Spleen (tissue), 11 donors: ENCODE measurements around the gene RDH8. TPM values are rescaled to one million over a fixed set of nuclear protein-coding genes. Genes with fewer than 3 reads are reported as not detected.
A peak's percentile ranks its signal among the peaks of the same experiment; 100 is the strongest.

ENCODE experiments used
- DNase-seq: peaks from one replicate; pipeline ENCODE4 v3.0.0-alpha.2; 2020
- H3K27ac ChIP-seq, 8 donors: fragments of 200-600 bp; sonication (generic) in 7 of 8; 1 replicate in 4 of 8; 2 replicates in 4 of 8; pipeline versions ENCODE4 v1.5.0 to v1.8.0; 2016 to 2021; ENCODE audit warnings: inconsistent platforms in 4 of 8, mild to moderate bottlenecking in 4 of 8, moderate library complexity in 1 of 8
- H3K27me3 ChIP-seq, 7 donors: fragments of 200-600 bp; sonication (generic) in 6 of 7; replicated peaks in 1 of 7; 1 replicate in 4 of 7; 2 replicates in 3 of 7; pipeline versions ENCODE4 v1.5.0 to v1.8.0; 2016 to 2021; ENCODE audit warnings: inconsistent platforms in 3 of 7, mild to moderate bottlenecking in 1 of 7
- H3K36me3 ChIP-seq, 6 donors: fragments of 200-600 bp; sonication (generic) in 5 of 6; 1 replicate in 4 of 6; 2 replicates in 2 of 6; pipeline versions ENCODE4 v1.5.0 to v1.8.0; 2016 to 2021; ENCODE audit warnings: inconsistent platforms in 2 of 6
- H3K4me1 ChIP-seq, 6 donors: fragments of 200-600 bp; sonication (generic) in 5 of 6; 1 replicate in 3 of 6; 2 replicates in 3 of 6; pipeline versions ENCODE4 v1.5.0 to v1.8.0; 2016 to 2021; ENCODE audit warnings: inconsistent platforms in 3 of 6
- H3K4me3 ChIP-seq, 8 donors: fragments of 200-600 bp; sonication (generic) in 7 of 8; 1 replicate in 4 of 8; 2 replicates in 4 of 8; pipeline versions ENCODE4 v1.5.0 to v1.8.0; 2016 to 2021; ENCODE audit warnings: inconsistent platforms in 4 of 8, mild to moderate bottlenecking in 4 of 8, moderate library complexity in 2 of 8
- H3K9me3 ChIP-seq, 8 donors: fragments of 200-600 bp; sonication (generic) in 7 of 8; 1 replicate in 4 of 8; 2 replicates in 4 of 8; pipeline versions ENCODE4 v1.5.0 to v1.8.0; 2016 to 2021; ENCODE audit warnings: inconsistent platforms in 4 of 8
- POLR2A ChIP-seq, 3 donors: fragments of 450-650 bp; IDR thresholded peaks; one replicate each; pipeline ENCODE4 v1.5.1; 2017; ENCODE audit warnings: antibody characterized with exemption in 3 of 3, mild to moderate bottlenecking in 1 of 3
- POLR2AphosphoS5 ChIP-seq, 3 donors: sonication (generic); formaldehyde crosslinking; IDR thresholded peaks; one replicate each; pipeline ENCODE4 v1.5.1; 2017; ENCODE audit warnings: antibody characterized with exemption in 3 of 3
- WGBS, 5 donors: extraction: QIAGEN DNeasy Blood & Tissue Kit in 3 of 5; methylation state at CpG; one replicate each; pipeline versions ENCODE4 v1.1.5 to v1.1.7; 2013 to 2018; 5-methylcytosine and 5-hydroxymethylcytosine counted together
- intact Hi-C: fragments of 100-400 bp; cut with DNase I; formaldehyde crosslinking; loops from one replicate; pipeline ENCODE4 v1.15.0; 2023; ENCODE audit warnings: low total_unique reads
- polyA plus RNA-seq, 3 donors: library from polyadenylated mRNA; stranded (reverse); fragments of 200-250 nt; gene quantifications; one replicate each; pipeline ENCODE4 v1.2.1, GENCODE V29; 2013
- total RNA-seq, 7 donors: library from RNA; depleted of rRNA in 3 of 7; stranded (reverse); fragments of >200 nt in 3 of 7; fragmentation: NEBNext Ultra II Directional in 4 of 7; extraction: Animal tissue kit (Norgen Biotek cat#: 25700) in 4 of 7; gene quantifications; one replicate each; pipeline versions ENCODE4 v1.1.0 to v1.2.1, GENCODE V29; 2016 to 2021
- TF ChIP-seq, protein P1 (sequence below), 11 experiments: fragments of 200-600 bp in 7 of 11; fragments of 450-650 bp in 4 of 11; sonication (generic) in 4 of 11; IDR thresholded peaks in 8 of 11; conservative IDR thresholded peaks in 3 of 11; 1 replicate in 7 of 11; 2 replicates in 4 of 11; pipeline versions ENCODE4 v1.4.0 to v1.8.0; 2016 to 2021; ENCODE audit warnings: antibody characterized with exemption in 11 of 11, inconsistent platforms in 4 of 11, mild to moderate bottlenecking in 1 of 11
- donor health status: healthy with polysubstance abuse.
- donor health status: DM: no; HTN: no; CAD: no; lungs with moderate emphysema.
- donor health status: DM: no; HTN: no; CAD: no.
- donor health status: Bipolar disorder and iron deficiency.
- donor health status: healthy.
- donor health status: DM: no; HTN: no; CAD: no.
- donor health status: DM: yes; HTN: yes; CAD: no.

The RDH8 gene
- total and polyA plus RNA-seq, 10 donors = not detected

DNA sequence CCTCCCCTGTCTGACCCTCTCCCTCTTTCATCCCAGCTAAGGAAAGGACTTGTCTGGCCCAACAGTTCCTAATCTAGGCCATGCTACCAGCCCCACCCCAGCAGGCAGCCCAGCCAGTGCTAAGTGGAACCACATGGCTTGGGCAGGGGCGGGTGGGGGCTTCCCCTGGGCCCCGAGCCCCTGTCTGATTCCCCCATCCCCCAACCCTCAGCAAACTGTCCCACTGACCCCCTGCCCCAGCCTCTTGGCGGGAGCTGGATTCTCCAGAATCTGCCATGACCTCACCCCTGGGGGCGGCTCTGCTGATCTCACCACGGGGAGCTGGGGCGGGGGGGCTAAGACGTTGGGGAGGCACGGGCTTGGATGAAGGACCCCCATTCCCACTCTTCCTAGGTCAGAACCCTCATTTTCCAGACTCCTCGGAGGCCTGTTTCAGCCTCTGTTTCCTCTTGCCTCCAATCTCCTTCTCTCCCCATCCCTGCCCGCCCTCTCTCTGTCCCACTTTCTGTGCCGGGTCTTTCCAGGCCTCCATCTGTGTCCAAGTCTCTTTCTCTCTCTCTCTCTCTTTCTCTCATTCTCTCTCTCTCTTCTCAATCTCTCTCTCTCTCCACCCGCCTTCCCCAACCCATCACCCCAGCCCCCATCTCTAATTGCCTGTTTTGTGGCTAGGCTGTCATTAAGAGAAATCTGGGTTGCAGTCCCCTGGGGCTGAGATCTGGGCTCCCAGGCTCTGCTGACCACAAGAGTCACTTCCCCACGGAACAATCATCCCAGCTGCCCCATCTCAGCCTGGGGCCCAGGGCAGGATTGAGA is 5.7 kb upstream of the RDH8 start:
- Histone ChIP-seq H3K4me3 (no peak overlapping the region), H3K27me3 (peaks cover 0 to 99% (median 31%) of the 10 kb centered on the region in 7 donors), H3K4me1 (peaks cover 0 to 29% (median 9%) of the 10 kb centered on the region in 6 donors), H3K9me3 (no peaks in the 10 kb centered on the region), H3K27ac (no peak overlapping the region), H3K36me3 (no peaks in the 10 kb centered on the region)
- no peak for TF ChIP-seq POLR2A (IDR thresholded peaks at IDR 0.05)
- TF ChIP-seq, protein P1, sequence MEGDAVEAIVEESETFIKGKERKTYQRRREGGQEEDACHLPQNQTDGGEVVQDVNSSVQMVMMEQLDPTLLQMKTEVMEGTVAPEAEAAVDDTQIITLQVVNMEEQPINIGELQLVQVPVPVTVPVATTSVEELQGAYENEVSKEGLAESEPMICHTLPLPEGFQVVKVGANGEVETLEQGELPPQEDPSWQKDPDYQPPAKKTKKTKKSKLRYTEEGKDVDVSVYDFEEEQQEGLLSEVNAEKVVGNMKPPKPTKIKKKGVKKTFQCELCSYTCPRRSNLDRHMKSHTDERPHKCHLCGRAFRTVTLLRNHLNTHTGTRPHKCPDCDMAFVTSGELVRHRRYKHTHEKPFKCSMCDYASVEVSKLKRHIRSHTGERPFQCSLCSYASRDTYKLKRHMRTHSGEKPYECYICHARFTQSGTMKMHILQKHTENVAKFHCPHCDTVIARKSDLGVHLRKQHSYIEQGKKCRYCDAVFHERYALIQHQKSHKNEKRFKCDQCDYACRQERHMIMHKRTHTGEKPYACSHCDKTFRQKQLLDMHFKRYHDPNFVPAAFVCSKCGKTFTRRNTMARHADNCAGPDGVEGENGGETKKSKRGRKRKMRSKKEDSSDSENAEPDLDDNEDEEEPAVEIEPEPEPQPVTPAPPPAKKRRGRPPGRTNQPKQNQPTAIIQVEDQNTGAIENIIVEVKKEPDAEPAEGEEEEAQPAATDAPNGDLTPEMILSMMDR (IDR thresholded peaks at IDR 0.05 in 8 of 11, conservative IDR thresholded peaks at IDR 0.05 in 3 of 11) = no peak
- no peak for TF ChIP-seq POLR2AphosphoS5 (IDR thresholded peaks at IDR 0.05)
- intact Hi-C loops = no loop called here
- DNase-seq = no peak
- WGBS, 5 donors = 27 to 52% (median 43%) methylated on average over 12 to 13 of the region's 13 CpGs

DNA sequence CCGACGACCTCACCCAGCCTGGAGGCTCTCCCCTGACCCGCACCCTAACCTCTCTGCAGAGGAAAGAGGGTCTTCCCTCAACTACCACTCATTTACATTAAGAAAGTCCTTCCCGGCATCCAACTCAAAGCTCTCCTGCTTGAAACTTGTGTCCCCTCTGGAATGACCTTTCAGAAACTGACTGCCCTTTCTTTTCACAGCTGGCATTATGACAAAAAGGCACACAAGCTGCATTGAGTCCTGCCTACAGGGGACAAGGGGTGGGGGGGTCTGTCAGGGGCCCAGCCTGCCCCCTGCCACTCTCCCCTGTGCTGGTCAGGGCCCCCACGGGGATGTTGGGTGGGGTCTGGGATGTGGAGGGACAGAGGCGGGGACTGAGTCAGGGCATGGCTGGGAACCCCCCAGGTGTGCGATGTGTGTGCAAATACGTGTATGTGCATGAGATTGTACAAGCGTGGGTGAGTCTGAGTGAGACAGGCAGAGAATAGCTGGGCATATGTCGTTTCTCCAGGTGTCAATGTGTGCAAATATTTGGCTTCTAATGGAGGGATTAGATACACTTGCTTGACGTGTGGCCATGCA is 5.0 kb upstream of the RDH8 start:
- WGBS, 5 donors = 45 to 57% (median 49%) methylated on average over 8 to 11 of the region's 11 CpGs
- Histone ChIP-seq H3K4me1 (peaks cover 0 to 29% (median 9%) of the 10 kb centered on the region in 6 donors), H3K27me3 (peaks cover 0 to 99% (median 31%) of the 10 kb centered on the region in 7 donors), H3K27ac (no peak overlapping the region), H3K4me3 (no peak overlapping the region), H3K36me3 (no peaks in the 10 kb centered on the region), H3K9me3 (no peaks in the 10 kb centered on the region)
- intact Hi-C loops = no loop called here
- TF ChIP-seq POLR2A (IDR thresholded peaks at IDR 0.05) (no peak), POLR2AphosphoS5 (IDR thresholded peaks at IDR 0.05) (no peak)
- TF ChIP-seq, protein P1 (IDR thresholded peaks at IDR 0.05 in 8 of 11, conservative IDR thresholded peaks at IDR 0.05 in 3 of 11) = no peak
- no peak for DNase-seq

DNA sequence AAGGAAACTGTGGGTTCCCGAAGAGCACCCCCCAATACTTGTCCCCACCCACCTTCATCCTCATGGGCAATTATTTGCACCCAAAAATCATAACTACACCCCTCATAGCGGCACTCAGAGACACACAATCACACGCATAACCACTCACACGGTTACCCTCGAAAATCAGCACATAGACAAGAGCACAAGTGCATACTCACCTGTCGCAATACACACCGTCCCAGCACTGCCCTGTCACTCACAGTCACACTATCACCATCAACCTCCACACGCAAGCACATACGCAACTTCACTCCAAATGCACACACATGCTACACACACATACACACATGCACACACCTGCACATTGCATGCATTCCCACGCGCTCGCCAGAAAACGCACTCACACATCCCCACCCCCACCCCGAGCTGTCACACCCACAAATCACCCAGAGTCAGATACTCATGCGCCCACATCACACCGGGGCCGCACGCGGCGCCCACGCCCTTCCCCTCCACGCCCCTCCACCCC is 3.5 kb upstream of the RDH8 start:
- Histone ChIP-seq H3K36me3 (no peaks in the 10 kb centered on the region), H3K27me3 (peaks cover 0 to 100% (median 31%) of the 10 kb centered on the region in 7 donors), H3K27ac (no peak overlapping the region), H3K9me3 (no peaks in the 10 kb centered on the region), H3K4me1 (peaks cover 0 to 29% (median 9%) of the 10 kb centered on the region in 6 donors), H3K4me3 (peak overlapping the region in 6 of 8 donors; percentile 15 to 48 (median 21))
- intact Hi-C loops = no loop called here
- TF ChIP-seq, protein P1 (IDR thresholded peaks at IDR 0.05 in 8 of 11, conservative IDR thresholded peaks at IDR 0.05 in 3 of 11) = no peak
- no peak for TF ChIP-seq POLR2A (IDR thresholded peaks at IDR 0.05)
- no peak for TF ChIP-seq POLR2AphosphoS5 (IDR thresholded peaks at IDR 0.05)
- WGBS, 5 donors = 10 to 20% (median 15%) methylated on average over 21 to 22 of the region's 22 CpGs
- no peak for DNase-seq

DNA sequence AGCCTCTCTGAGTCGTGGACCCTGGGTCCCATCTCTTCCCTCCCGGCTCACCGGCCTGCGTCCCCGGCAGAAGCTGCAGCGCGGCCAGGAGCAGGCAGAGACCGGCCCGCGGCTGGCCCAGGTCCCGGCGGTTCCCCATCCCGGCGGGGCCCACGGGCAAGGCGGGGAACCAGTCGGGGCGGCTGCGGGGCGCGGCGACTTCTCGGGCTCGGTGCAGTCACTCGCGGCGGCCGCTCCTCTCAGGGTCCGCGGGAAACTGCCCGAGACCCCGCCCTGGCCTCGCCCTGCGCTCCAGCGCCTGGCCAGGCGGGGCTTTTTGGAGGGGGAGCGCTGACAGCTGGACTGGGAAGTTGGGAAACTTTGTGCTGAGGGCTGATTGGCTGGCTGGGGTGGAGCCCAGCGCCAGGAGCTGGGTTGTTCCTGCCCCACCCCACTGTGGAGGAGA is 3.0 kb upstream of the RDH8 start, which contains the start of gene COL5A3:
Gene COL5A3, minus strand, starts transcription at position 258 of the 445 bp plus-strand sequence. Its CDS starts 119 bp downstream, at position 139.
- intact Hi-C loops = no loop called here
- H3K36me3 ChIP-seq = no peaks in the 10 kb centered on the region
- TF ChIP-seq, protein P1 (IDR thresholded peaks at IDR 0.05 in 8 of 11, conservative IDR thresholded peaks at IDR 0.05 in 3 of 11) = no peak
- TF ChIP-seq POLR2AphosphoS5 (IDR thresholded peaks at IDR 0.05) (no peak), POLR2A (IDR thresholded peaks at IDR 0.05) (no peak)
- 2 to 7% (median 3%) methylated on average over 17 to 38 of the region's 38 CpGs for WGBS, 5 donors
- no peaks in the 10 kb centered on the region for H3K9me3 ChIP-seq
- H3K27ac ChIP-seq = no peak within 1 kb of the TSS
- peak within 1 kb of the TSS in 6 of 8 donors; percentile 15 to 48 (median 21) for H3K4me3 ChIP-seq
- peaks cover 0 to 97% (median 31%) of the 10 kb centered on the region in 7 donors for H3K27me3 ChIP-seq
- DNase-seq = no peak
- peaks cover 0 to 29% (median 9%) of the 10 kb centered on the region in 6 donors for H3K4me1 ChIP-seq
